Measurements from ENCODE around the gene KRTAP23-1.

KRTAP23-1 gene

GRCh38 chr21:30348506-30348905 is at the start of gene KRTAP23-1:
TSS of gene KRTAP23-1 (minus strand) at chr21:30348606. CDS start at chr21:30348606, 0 bp downstream.
- no peak for DNase-seq (ENCODE audit: low spot score)

GRCh38 chr21:30395731-30396130 is 47.3 kb upstream of the KRTAP23-1 start, which contains the start of gene KRTAP13-1:
TSS of gene KRTAP13-1 (plus strand) at chr21:30396031. CDS start at chr21:30396087, 56 bp downstream.
- no peak for DNase-seq (ENCODE audit: low spot score)

GRCh38 chr21:30391492-30392025 is 43.2 kb upstream of the KRTAP23-1 start:
- DNase-seq (ENCODE audit: low spot score), result no peak

- no peak for DNase-seq (ENCODE audit: low spot score)
Observed at GRCh38 chr21:30382201-30382600, 33.8 kb upstream of the KRTAP23-1 start.

GRCh38 chr21:30372139-30372770 is 23.8 kb upstream of the KRTAP23-1 start, which contains the start of gene KRTAP13-2:
TSS of gene KRTAP13-2 (minus strand) at chr21:30372271. CDS start at chr21:30372213, 58 bp downstream.
- DNase-seq (ENCODE audit: low spot score), result no peak

GRCh38 chr21:30355906-30356305 is 7.5 kb upstream of the KRTAP23-1 start:
- DNase-seq (ENCODE audit: low spot score), result no peak

- no peak for DNase-seq (ENCODE audit: low spot score)
Observed at GRCh38 chr21:30354308-30355005, 6.1 kb upstream of the KRTAP23-1 start.

GRCh38 chr21:30351534-30351933 is 3.1 kb upstream of the KRTAP23-1 start:
- no peak for DNase-seq (ENCODE audit: low spot score)

- no peak for DNase-seq (ENCODE audit: low spot score)
Observed at GRCh38 chr21:30349572-30349971, 1.2 kb upstream of the KRTAP23-1 start.

GRCh38 chr21:30345014-30345413 is 3.4 kb downstream of the KRTAP23-1 start:
- DNase-seq (ENCODE audit: low spot score), result no peak

- DNase-seq (ENCODE audit: low spot score), result peak; percentile 23
Observed at GRCh38 chr21:30340714-30341573, 7.5 kb downstream of the KRTAP23-1 start.

- DNase-seq (ENCODE audit: low spot score), result no peak
Observed at GRCh38 chr21:30338717-30339116, 9.7 kb downstream of the KRTAP23-1 start.

GRCh38 chr21:30337772-30338171 is 10.6 kb downstream of the KRTAP23-1 start:
- no peak for DNase-seq (ENCODE audit: low spot score)

GRCh38 chr21:30337276-30337744 is 11.1 kb downstream of the KRTAP23-1 start, which contains the start of gene KRTAP27-1:
TSS of gene KRTAP27-1 (minus strand) at chr21:30337694. CDS start at chr21:30337668, 26 bp downstream.
- no peak for DNase-seq (ENCODE audit: low spot score)

GRCh38 chr21:30336596-30336995 is 11.8 kb downstream of the KRTAP23-1 start:
- DNase-seq (ENCODE audit: low spot score), result no peak

GRCh38 chr21:30333736-30334135 is 14.7 kb downstream of the KRTAP23-1 start:
- no peak for DNase-seq (ENCODE audit: low spot score)

GRCh38 chr21:30332681-30333080 is 15.7 kb downstream of the KRTAP23-1 start:
- no peak for DNase-seq (ENCODE audit: low spot score)

- DNase-seq (ENCODE audit: low spot score), result no peak
Observed at GRCh38 chr21:30329203-30329875, 19.1 kb downstream of the KRTAP23-1 start.

GRCh38 chr21:30326390-30326789 is 22.0 kb downstream of the KRTAP23-1 start:
- DNase-seq (ENCODE audit: low spot score), result no peak

GRCh38 chr21:30320215-30320614 is 28.2 kb downstream of the KRTAP23-1 start, which contains the start of gene KRTAP26-1:
TSS of gene KRTAP26-1 (minus strand) at chr21:30320315. CDS start at chr21:30320035, 280 bp downstream.
- no peak for DNase-seq (ENCODE audit: low spot score)

- DNase-seq (ENCODE audit: low spot score), result no peak
Observed at GRCh38 chr21:30315701-30316100, 32.7 kb downstream of the KRTAP23-1 start.
